Neural cell (in vitro differentiated cells): Measurements from ENCODE around the gene CTDNEP1.

Source experiments
- CTCF ChIP-seq: fragments of 450-650 bp; IDR thresholded peaks from 2 replicates; pipeline ENCODE4 v1.5.1; 2014; ENCODE audit warnings: antibody characterized with exemption, mild to moderate bottlenecking, moderate library complexity; ENCODE audit not compliant: poor library complexity, severe bottlenecking
- REST ChIP-seq: IDR thresholded peaks from 2 replicates; pipeline ENCODE4 v1.6.1; 2012; ENCODE audit warnings: borderline replicate concordance

- TF ChIP-seq CTCF (no peak), REST (no peak)
These were observed 32.8 kb downstream of the CTDNEP1 start for GRCh38 chr17:7218758-7219157.
